Bronchial epithelial cell (primary cell): ENCODE measurements around the gene EWSR1. TPM values are rescaled to one million over a fixed set of nuclear protein-coding genes. Genes with fewer than 3 reads are reported as not detected.

ENCODE experiments used
- DNase-seq: peaks from one replicate; pipeline ENCODE4 v3.0.0-alpha.2; 2010; ENCODE audit warnings: low read depth
- FAIRE-seq: peaks from 2 replicates; lab custom pipeline; 2011; peaks lifted over from hg19 to GRCh38; lab: Jason Lieb, UNC
- H3K27me3 ChIP-seq: 2 replicates; pipeline ENCODE4 v1.5.1; 2011; ENCODE audit warnings: low read length; ENCODE audit not compliant: control insufficient read depth, insufficient read depth
- H3K36me3 ChIP-seq: 2 replicates; pipeline ENCODE4 v1.5.1; 2011; ENCODE audit warnings: low read length; ENCODE audit not compliant: control insufficient read depth, insufficient read depth
- H3K4me3 ChIP-seq: 2 replicates; pipeline ENCODE4 v1.5.1; 2011; ENCODE audit warnings: mild to moderate bottlenecking, low read depth, low read length, control low read depth
- CTCF ChIP-seq: IDR thresholded peaks from 2 replicates; pipeline ENCODE4 v1.5.1; 2011; ENCODE audit warnings: mild to moderate bottlenecking, moderate library complexity, low read length, control low read depth, inconsistent platforms; ENCODE audit not compliant: insufficient read depth, severe bottlenecking
- total RNA-seq: library from RNA; depleted of rRNA; stranded (reverse); fragments of >200 nt; gene quantifications from 2 replicates; pipeline ENCODE4 v1.2.1, GENCODE V29; 2014

Gene EWSR1
- total RNA-seq, 1 donor from 2014 or later, result 87.1 TPM

GRCh38 chr22:29325785-29326315 lies 57.8 kb downstream of the EWSR1 start:
- Histone ChIP-seq H3K27me3 (no peaks in the 10 kb centered on the region), H3K36me3 (peaks cover 18% of the 10 kb centered on the region), H3K4me3 (no peak overlapping the region)
- TF ChIP-seq CTCF, result no peak
- DNase-seq (no peak), FAIRE-seq (no peak)

- H3K4me3 ChIP-seq, result no peak overlapping the region
- no peak for TF ChIP-seq CTCF
- no peak for DNase-seq
- no peak for FAIRE-seq
- peaks cover 22% of the 10 kb centered on the region for H3K36me3 ChIP-seq
- no peaks in the 10 kb centered on the region for H3K27me3 ChIP-seq
Measured at GRCh38 chr22:29326481-29326880, 58.4 kb downstream of the EWSR1 start.

- no peak overlapping the region for H3K4me3 ChIP-seq
- FAIRE-seq (no peak), DNase-seq (no peak)
- TF ChIP-seq CTCF, result no peak
- peaks cover 22% of the 10 kb centered on the region for H3K36me3 ChIP-seq
- no peaks in the 10 kb centered on the region for H3K27me3 ChIP-seq
Measured at GRCh38 chr22:29327089-29327764, 59.2 kb downstream of the EWSR1 start.

- FAIRE-seq, result no peak
Measured at GRCh38 chr22:29328055-29328454, 60.0 kb downstream of the EWSR1 start.

GRCh38 chr22:29328566-29329500 lies 60.8 kb downstream of the EWSR1 start:
- FAIRE-seq, result no peak
- H3K27me3 ChIP-seq, result no peaks in the 10 kb centered on the region
- no peak for DNase-seq
- peaks cover 22% of the 10 kb centered on the region for H3K36me3 ChIP-seq
- H3K4me3 ChIP-seq, result no peak overlapping the region
- no peak for TF ChIP-seq CTCF

More at GRCh38 chr22:29328055-29328454, 60.0 kb downstream of the EWSR1 start:
- Histone ChIP-seq H3K4me3 (no peak overlapping the region), H3K27me3 (no peaks in the 10 kb centered on the region), H3K36me3 (peaks cover 22% of the 10 kb centered on the region)
- TF ChIP-seq CTCF, result no peak
- DNase-seq, result no peak
